ENCODE data around the gene PGA5. TPM values are rescaled to one million over a fixed set of nuclear protein-coding genes. Genes with fewer than 3 reads are reported as not detected.
A peak's percentile ranks its signal among the peaks of the same experiment; 100 is the strongest.
"Not testable (repeated sequence)": the region's sequence is repeated elsewhere in the genome, so short reads cannot be mapped to it uniquely, and the experiment has no call there.

PGA5 gene
- total and polyA plus RNA-seq, 8 donors = 5.9 to 6,178 (median 1,177) TPM

DNA sequence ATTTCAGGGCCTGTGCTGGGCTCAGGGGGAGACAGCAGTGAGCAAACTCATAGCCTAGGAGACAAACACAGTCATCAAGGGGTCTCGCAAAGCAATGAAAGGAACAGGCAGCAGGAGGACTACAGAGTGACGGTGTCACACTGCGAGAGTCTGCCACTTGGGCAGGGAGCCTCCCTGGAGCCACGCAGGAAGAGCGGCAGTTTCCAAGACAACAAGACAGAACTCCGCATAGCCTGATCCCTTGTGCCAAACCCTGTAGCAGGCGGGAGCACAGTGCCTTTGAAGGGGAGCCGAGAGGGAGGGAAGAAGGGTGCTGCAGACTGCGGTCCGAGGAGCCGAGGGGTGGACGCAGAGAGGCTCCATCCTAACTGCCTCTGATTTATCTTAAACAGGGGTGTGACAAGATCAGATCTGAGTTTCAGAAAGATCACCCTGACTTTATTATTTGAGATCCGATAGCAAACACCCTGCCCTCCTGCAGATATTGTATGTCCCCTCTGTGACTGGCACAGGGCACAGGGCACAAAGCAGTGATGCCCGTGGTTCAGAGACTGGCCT, 36.4 kb upstream of the PGA5 start:
- H3K9me3 ChIP-seq; intact Hi-C loops (cut with DNase I; ENCODE audit: low total_unique reads); H3K4me1 ChIP-seq; H3K36me3 ChIP-seq; H3K27me3 ChIP-seq; DNase-seq: not testable (repeated sequence)
- peak in 1 of 4 donors; percentile 47 for TF ChIP-seq POLR2A (IDR thresholded peaks at IDR 0.05)
- peak in 2 of 3 donors; percentile 38 to 87 for TF ChIP-seq POLR2AphosphoS5 (IDR thresholded peaks at IDR 0.05)
- peak overlapping the region; percentile 7 to 29 (median 18) for H3K4me3 ChIP-seq
- peak overlapping the region; percentile 0 to 46 (median 13) for H3K27ac ChIP-seq
- WGBS, 5 donors = 36 to 68% (median 61%) methylated on average over 14 of the region's 14 CpGs

DNA sequence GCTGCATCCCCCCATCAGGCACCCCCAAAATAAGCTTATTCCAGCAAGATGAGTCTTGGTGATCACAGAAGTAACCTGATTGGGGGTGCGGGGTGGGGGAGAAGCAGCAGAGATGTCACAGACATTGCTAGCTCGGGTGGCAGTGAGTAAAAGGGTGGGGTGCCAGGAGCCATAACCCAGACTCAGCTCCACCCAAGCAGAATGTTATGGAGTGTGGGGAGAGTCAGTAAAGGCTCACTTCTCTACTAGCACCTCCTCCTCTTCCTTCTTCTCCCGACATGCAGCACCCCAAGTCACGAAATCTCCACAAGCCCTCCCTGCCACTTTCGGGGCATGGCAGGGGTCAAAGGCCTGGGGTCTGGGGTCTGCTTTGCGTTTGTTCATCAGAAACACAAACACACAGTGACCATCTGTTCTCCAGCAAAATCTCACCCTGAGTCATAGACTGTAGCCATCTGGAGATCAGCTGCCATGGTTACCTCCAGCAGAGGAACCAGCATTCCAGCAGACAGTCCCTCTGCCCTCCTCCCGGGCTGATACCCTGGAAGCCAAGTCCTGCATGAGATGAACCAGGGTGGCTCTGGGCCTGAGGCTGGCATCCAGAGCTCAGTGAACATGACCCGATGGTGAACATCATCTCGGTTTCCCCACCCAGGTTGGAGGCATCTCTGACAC, 33.2 kb upstream of the PGA5 start:
- H3K36me3 ChIP-seq; H3K27me3 ChIP-seq; H3K27ac ChIP-seq; intact Hi-C loops (cut with DNase I; ENCODE audit: low total_unique reads); DNase-seq; H3K4me3 ChIP-seq; H3K9me3 ChIP-seq; H3K4me1 ChIP-seq: not testable (repeated sequence)
- no CpG with 5 or more reads among the region's 9 CpGs for WGBS, 5 donors

DNA sequence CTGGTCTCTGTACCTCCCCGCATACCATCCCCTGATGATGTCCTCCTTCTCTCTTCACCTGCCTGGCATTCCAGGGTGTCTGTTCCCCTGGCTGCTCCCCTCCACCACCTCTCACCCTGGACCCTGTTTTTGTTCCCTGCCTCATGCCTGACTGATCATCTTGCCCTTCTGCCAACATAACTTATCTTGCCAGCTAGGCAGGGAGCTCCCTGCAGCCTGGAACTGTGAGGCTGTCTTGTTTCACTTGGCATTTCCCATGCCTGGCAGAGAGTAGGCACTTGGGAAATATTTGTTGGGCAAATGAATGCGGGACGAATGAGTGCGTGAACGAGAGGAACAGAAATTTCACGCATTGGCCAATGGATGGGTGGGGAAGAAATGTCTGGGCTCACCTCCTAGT, 30.3 kb upstream of the PGA5 start:
- H3K4me3 ChIP-seq; intact Hi-C loops (cut with DNase I; ENCODE audit: low total_unique reads); H3K9me3 ChIP-seq; H3K27me3 ChIP-seq; H3K4me1 ChIP-seq; H3K36me3 ChIP-seq; H3K27ac ChIP-seq; DNase-seq: not testable (repeated sequence)
- whole genome bisulfite sequencing, 5 donors = no CpG with 5 or more reads among the region's 6 CpGs

DNA sequence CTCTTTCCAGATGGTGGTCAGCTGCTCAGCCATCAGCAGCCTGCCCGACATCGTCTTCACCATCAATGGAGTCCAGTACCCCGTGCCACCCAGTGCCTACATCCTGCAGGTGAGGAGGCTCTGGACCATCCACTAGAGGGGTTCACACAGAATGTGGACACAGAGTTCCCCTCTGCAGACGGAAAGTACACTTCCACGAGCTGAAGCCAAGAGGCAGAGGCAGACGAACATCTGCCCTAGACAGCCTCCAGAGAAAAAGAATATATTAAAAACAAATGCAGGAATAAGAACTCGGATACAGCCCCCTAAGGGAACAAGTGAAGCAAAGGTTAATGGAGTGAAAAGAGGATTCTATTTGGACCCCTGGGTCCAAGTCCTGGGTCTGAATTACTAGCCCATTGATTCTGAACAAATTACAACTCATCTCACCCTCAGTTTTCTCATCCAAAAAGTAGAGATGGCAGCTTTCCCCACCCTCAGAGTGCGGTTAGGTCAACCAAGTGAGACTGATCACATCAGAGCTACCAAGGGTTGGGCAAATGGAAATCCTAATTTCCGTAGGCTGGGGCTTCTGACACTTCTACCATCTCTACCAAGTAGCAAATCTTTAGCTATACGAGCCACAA, 29.5 kb upstream of the PGA5 start:
- intact Hi-C loops (cut with DNase I; ENCODE audit: low total_unique reads); H3K9me3 ChIP-seq; H3K27me3 ChIP-seq; DNase-seq; H3K4me3 ChIP-seq; H3K27ac ChIP-seq; H3K4me1 ChIP-seq; H3K36me3 ChIP-seq: not testable (repeated sequence)
- WGBS, 5 donors = 42 to 73% (median 58%) methylated on average over 7 of the region's 10 CpGs
- peak in 2 of 3 donors; percentile 50 to 72 for TF ChIP-seq POLR2AphosphoS5 (IDR thresholded peaks at IDR 0.05)

DNA sequence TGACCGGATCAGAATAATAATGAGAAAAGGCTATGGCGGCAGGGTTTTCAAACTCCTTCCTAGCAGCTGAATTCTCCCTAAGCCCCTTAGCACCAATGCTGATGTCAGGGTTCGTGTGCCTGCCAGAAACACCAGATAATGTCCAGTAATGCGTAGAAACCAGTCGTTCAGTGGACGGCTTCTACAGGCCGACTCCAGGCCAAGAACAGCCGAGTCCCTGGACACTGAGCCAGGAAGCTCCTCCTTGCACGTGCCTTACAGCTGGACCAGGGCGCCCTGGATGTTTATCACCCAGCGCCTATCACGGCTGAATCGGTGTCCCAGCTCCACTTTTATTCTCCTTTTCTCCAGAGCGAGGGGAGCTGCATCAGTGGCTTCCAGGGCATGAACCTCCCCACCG, 28.8 kb upstream of the PGA5 start:
- H3K9me3 ChIP-seq; DNase-seq; H3K36me3 ChIP-seq; H3K27me3 ChIP-seq; H3K4me3 ChIP-seq; H3K4me1 ChIP-seq; intact Hi-C loops (cut with DNase I; ENCODE audit: low total_unique reads); H3K27ac ChIP-seq: not testable (repeated sequence)
- no CpG with 5 or more reads among the region's 15 CpGs for whole genome bisulfite sequencing, 5 donors

DNA sequence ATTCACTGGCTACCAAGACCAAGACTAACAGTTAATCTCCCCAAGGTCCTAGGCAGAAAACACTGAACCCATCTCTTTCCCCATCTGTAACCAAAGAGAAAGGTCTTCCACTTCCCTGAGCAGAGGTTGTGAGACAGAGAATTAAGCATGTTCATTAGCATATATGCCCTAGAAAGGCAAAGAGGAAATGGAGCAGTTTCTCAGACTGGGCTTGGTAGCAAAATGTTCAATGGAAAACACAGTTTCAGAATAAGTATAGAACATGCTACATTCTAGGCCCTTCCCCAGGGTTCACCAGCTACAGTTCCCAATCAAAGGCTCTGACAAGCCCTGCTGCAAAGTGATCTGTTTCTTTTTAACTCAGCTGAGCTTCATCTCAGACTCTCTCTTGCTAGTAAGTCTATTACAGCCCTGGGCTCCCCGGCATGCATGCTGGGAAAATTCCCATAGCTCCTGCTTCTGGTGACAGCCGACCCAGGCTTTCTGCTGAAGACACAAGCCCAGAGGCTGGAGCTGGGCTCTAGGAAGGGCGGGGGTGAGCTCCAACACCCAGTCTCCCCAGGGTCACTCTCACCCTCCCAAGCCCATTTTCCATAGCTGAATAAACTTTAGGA, 27.2 kb upstream of the PGA5 start:
- H3K36me3 ChIP-seq; H3K9me3 ChIP-seq; H3K4me1 ChIP-seq; intact Hi-C loops (cut with DNase I; ENCODE audit: low total_unique reads); H3K4me3 ChIP-seq; H3K27me3 ChIP-seq; H3K27ac ChIP-seq; DNase-seq: not testable (repeated sequence)
- WGBS, 5 donors = no CpG with 5 or more reads among the region's 3 CpGs

DNA sequence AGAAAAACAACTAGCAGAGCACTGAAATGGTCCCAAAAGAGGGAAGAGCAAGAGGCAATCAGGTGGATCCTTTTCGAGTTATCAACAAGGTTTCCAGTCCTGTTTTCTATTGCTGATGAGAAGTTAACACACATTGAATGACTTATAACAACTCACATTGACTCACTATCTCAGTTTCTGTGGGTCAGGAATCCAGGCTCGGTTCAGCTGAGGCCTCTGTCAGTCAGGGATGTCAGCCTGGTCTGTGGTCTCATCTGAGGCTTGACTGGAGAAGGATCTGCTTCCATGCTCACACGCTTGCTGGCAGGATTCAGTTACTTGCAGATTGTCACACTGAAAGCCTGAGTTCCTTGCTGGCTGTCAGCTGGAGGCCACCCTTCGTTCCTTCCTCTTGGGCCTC, 22.7 kb upstream of the PGA5 start:
- H3K27me3 ChIP-seq; H3K36me3 ChIP-seq; H3K4me3 ChIP-seq; DNase-seq; H3K27ac ChIP-seq; intact Hi-C loops (cut with DNase I; ENCODE audit: low total_unique reads); H3K4me1 ChIP-seq; H3K9me3 ChIP-seq: not testable (repeated sequence)
- no CpG with 5 or more reads among the region's 4 CpGs for WGBS, 5 donors

DNA sequence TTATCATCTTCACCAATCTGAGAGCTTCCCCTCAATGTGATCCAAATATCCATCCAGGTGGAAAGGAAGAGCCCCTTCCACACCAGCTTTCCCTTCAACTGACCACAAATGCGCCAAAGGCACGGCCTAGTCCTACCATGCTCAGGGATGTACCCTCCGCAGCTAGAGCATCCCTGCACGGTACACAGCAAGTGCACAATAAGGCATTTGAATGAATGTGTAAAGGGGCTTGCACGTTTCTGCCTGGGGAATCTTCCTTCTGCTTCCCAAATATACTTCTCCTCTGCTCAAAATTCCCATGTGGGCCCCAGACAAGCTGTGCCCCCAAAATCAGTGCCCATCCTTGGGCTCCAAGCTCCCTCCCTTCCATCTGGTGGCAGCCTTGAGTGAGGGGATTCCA, 22.0 kb upstream of the PGA5 start:
- intact Hi-C loops (cut with DNase I; ENCODE audit: low total_unique reads); H3K4me3 ChIP-seq; H3K4me1 ChIP-seq; H3K36me3 ChIP-seq; H3K27me3 ChIP-seq; H3K9me3 ChIP-seq; DNase-seq; H3K27ac ChIP-seq: not testable (repeated sequence)
- 88 to 93% (median 91%) methylated on average over 5 of the region's 5 CpGs for WGBS, 5 donors

DNA sequence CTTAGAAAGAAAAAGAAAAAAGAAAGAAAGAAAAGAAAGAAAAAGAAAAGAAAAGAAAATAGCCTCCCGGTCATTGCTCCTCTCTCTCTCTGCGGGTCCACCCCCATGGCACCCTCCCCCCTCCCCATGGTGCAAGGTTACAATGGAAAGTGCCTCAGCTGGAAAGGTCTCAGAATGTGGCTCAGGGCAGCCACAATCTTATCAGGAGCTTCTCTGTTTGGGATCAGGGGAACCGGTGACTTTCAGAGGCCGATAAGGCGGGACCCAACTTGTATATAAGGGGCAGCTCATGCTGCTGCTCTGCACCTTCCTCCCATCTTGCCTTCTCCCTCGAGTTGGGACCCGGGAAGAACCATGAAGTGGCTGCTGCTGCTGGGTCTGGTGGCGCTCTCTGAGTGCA, 18.9 kb upstream of the PGA5 start, which contains the start of gene PGA4:
TSS of gene PGA4 (plus strand) at position 301 of the 400 bp plus-strand sequence. CDS start at position 355, 54 bp downstream.
- DNase-seq; H3K27ac ChIP-seq; H3K36me3 ChIP-seq; H3K4me3 ChIP-seq; H3K27me3 ChIP-seq; H3K9me3 ChIP-seq; H3K4me1 ChIP-seq; intact Hi-C loops (cut with DNase I; ENCODE audit: low total_unique reads): not testable (repeated sequence)
- WGBS, 5 donors = no CpG with 5 or more reads among the region's 8 CpGs

DNA sequence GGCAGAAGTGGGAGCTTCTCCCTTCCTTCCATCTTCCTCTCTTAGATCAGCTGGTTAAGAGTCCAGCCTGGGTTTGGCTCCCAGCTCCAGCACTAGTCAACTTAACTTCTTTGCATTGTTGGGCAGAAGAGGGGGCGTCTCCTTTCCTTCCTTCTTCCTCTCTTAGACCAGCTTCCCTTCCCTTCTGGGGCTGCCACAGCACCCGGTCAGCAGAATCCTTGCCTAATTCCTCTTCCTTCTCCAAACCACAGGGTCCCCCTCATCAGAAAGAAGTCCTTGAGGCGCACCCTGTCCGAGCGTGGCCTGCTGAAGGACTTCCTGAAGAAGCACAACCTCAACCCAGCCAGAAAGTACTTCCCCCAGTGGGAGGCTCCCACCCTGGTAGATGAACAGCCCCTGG, 18.3 kb upstream of the PGA5 start:
- WGBS, 5 donors = no CpG with 5 or more reads among the region's 5 CpGs
- H3K9me3 ChIP-seq; H3K4me1 ChIP-seq; H3K36me3 ChIP-seq; intact Hi-C loops (cut with DNase I; ENCODE audit: low total_unique reads); H3K4me3 ChIP-seq; H3K27me3 ChIP-seq; DNase-seq; H3K27ac ChIP-seq: not testable (repeated sequence)

DNA sequence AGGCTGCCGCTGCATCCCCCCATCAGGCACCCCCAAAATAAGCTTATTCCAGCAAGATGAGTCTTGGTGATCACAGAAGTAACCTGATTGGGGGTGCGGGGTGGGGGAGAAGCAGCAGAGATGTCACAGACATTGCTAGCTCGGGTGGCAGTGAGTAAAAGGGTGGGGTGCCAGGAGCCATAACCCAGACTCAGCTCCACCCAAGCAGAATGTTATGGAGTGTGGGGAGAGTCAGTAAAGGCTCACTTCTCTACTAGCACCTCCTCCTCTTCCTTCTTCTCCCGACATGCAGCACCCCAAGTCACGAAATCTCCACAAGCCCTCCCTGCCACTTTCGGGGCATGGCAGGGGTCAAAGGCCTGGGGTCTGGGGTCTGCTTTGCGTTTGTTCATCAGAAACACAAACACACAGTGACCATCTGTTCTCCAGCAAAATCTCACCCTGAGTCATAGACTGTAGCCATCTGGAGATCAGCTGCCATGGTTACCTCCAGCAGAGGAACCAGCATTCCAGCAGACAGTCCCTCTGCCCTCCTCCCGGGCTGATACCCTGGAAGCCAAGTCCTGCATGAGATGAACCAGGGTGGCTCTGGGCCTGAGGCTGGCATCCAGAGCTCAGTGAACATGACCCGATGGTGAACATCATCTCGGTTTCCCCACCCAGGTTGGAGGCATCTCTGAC, 14.4 kb upstream of the PGA5 start:
- intact Hi-C loops (cut with DNase I; ENCODE audit: low total_unique reads); H3K27me3 ChIP-seq; H3K27ac ChIP-seq; H3K4me3 ChIP-seq; DNase-seq; H3K9me3 ChIP-seq; H3K4me1 ChIP-seq; H3K36me3 ChIP-seq: not testable (repeated sequence)
- WGBS, 5 donors = no CpG with 5 or more reads among the region's 10 CpGs

Measured in stomach (tissue), 9 donors.